Duodenal mucosa (tissue), 2 donors: Measurements from ENCODE around the gene COLEC12.

Source experiments
- H3K27ac ChIP-seq: one replicate; pipeline ENCODE4 v1.7.0; 2013; ENCODE audit warnings: low read depth, low read length
- H3K27me3 ChIP-seq, 2 donors: one replicate each; pipeline ENCODE4 v1.7.0; 2013; ENCODE audit warnings: low read length in 2 of 2, control low read depth in 1 of 2; ENCODE audit not compliant: insufficient read depth in 2 of 2, control insufficient read depth in 1 of 2
- H3K36me3 ChIP-seq, 2 donors: one replicate each; pipeline ENCODE4 v1.7.0; 2013; ENCODE audit warnings: low read length in 2 of 2, control low read depth in 1 of 2; ENCODE audit not compliant: insufficient read depth in 2 of 2, control insufficient read depth in 1 of 2
- H3K4me1 ChIP-seq, 2 donors: one replicate each; pipeline ENCODE4 v1.7.0; 2013; ENCODE audit warnings: low read length in 2 of 2, control low read depth in 1 of 2; ENCODE audit not compliant: insufficient read depth in 2 of 2, control insufficient read depth in 1 of 2
- H3K4me3 ChIP-seq, 2 donors: one replicate each; pipeline ENCODE4 v1.7.0; 2013; ENCODE audit warnings: low read length in 2 of 2, low read depth in 1 of 2
- H3K9ac ChIP-seq, 2 donors: one replicate each; pipeline ENCODE4 v1.7.0; 2013; ENCODE audit warnings: low read length in 2 of 2, low read depth in 1 of 2
- H3K9me3 ChIP-seq, 2 donors: one replicate each; pipeline ENCODE4 v1.7.0; 2013; ENCODE audit warnings: low read length in 2 of 2, control low read depth in 1 of 2; ENCODE audit not compliant: control insufficient read depth in 1 of 2

The COLEC12 gene

GRCh38 chr18:492451-492850 is 8.1 kb downstream of the COLEC12 start:
- no peaks in the 10 kb centered on the region for H3K36me3 ChIP-seq
- H3K9me3 ChIP-seq = no peaks in the 10 kb centered on the region
- H3K4me3 ChIP-seq = no peak overlapping the region
- no peaks in the 10 kb centered on the region for H3K4me1 ChIP-seq
- no peak overlapping the region for H3K9ac ChIP-seq
- no peaks in the 10 kb centered on the region for H3K27me3 ChIP-seq
- no peak overlapping the region for H3K27ac ChIP-seq

GRCh38 chr18:490624-491023 is 9.9 kb downstream of the COLEC12 start:
- Histone ChIP-seq H3K4me3 (no peak overlapping the region), H3K4me1 (no peaks in the 10 kb centered on the region), H3K36me3 (no peaks in the 10 kb centered on the region), H3K9ac (no peak overlapping the region), H3K9me3 (no peaks in the 10 kb centered on the region), H3K27ac (no peak overlapping the region), H3K27me3 (no peaks in the 10 kb centered on the region)

GRCh38 chr18:490024-490366 is 10.5 kb downstream of the COLEC12 start:
- H3K27me3 ChIP-seq = no peaks in the 10 kb centered on the region
- H3K4me1 ChIP-seq = no peaks in the 10 kb centered on the region
- H3K36me3 ChIP-seq = no peaks in the 10 kb centered on the region
- H3K9ac ChIP-seq = no peak overlapping the region
- no peak overlapping the region for H3K27ac ChIP-seq
- H3K9me3 ChIP-seq = no peaks in the 10 kb centered on the region
- no peak overlapping the region for H3K4me3 ChIP-seq

GRCh38 chr18:489244-490023 is 11.1 kb downstream of the COLEC12 start:
- Histone ChIP-seq H3K9ac (no peak overlapping the region), H3K4me1 (no peaks in the 10 kb centered on the region), H3K9me3 (no peaks in the 10 kb centered on the region), H3K4me3 (no peak overlapping the region), H3K27ac (no peak overlapping the region), H3K36me3 (no peaks in the 10 kb centered on the region), H3K27me3 (no peaks in the 10 kb centered on the region)

GRCh38 chr18:486929-487740 is 13.4 kb downstream of the COLEC12 start:
- H3K4me1 ChIP-seq = no peaks in the 10 kb centered on the region
- no peak overlapping the region for H3K27ac ChIP-seq
- no peak overlapping the region for H3K9ac ChIP-seq
- no peak overlapping the region for H3K4me3 ChIP-seq
- H3K36me3 ChIP-seq = no peaks in the 10 kb centered on the region
- no peaks in the 10 kb centered on the region for H3K27me3 ChIP-seq
- no peaks in the 10 kb centered on the region for H3K9me3 ChIP-seq

GRCh38 chr18:484749-485464 is 15.6 kb downstream of the COLEC12 start:
- H3K9ac ChIP-seq = no peak overlapping the region
- H3K9me3 ChIP-seq = no peaks in the 10 kb centered on the region
- no peaks in the 10 kb centered on the region for H3K27me3 ChIP-seq
- no peak overlapping the region for H3K27ac ChIP-seq
- H3K4me3 ChIP-seq = no peak overlapping the region
- no peaks in the 10 kb centered on the region for H3K4me1 ChIP-seq
- no peaks in the 10 kb centered on the region for H3K36me3 ChIP-seq

GRCh38 chr18:478681-479080 is 21.8 kb downstream of the COLEC12 start:
- Histone ChIP-seq H3K9me3 (no peaks in the 10 kb centered on the region), H3K27me3 (no peaks in the 10 kb centered on the region), H3K9ac (no peak overlapping the region), H3K4me1 (peaks cover 0 to 10% of the 10 kb centered on the region in 2 donors), H3K36me3 (no peaks in the 10 kb centered on the region), H3K27ac (no peak overlapping the region), H3K4me3 (no peak overlapping the region)

- no peak overlapping the region for H3K4me3 ChIP-seq
- no peak overlapping the region for H3K27ac ChIP-seq
- H3K27me3 ChIP-seq = no peaks in the 10 kb centered on the region
- H3K4me1 ChIP-seq = peaks cover 0 to 10% of the 10 kb centered on the region in 2 donors
- H3K9ac ChIP-seq = no peak overlapping the region
- no peaks in the 10 kb centered on the region for H3K9me3 ChIP-seq
- no peaks in the 10 kb centered on the region for H3K36me3 ChIP-seq
These were observed 22.9 kb downstream of the COLEC12 start for GRCh38 chr18:477565-477964.

- Histone ChIP-seq H3K27me3 (no peaks in the 10 kb centered on the region), H3K4me3 (no peak overlapping the region), H3K36me3 (no peaks in the 10 kb centered on the region), H3K27ac (no peak overlapping the region), H3K4me1 (peaks cover 0 to 10% of the 10 kb centered on the region in 2 donors), H3K9me3 (no peaks in the 10 kb centered on the region), H3K9ac (no peak overlapping the region)
These were observed 24.2 kb downstream of the COLEC12 start for GRCh38 chr18:476251-476664.
